Calu3 (cell line): ENCODE data around the gene NMRK1. TPM values are rescaled to one million over a fixed set of nuclear protein-coding genes. Genes with fewer than 3 reads are reported as not detected.

Experiments used
- BruUV-seq: library from RNA; stranded (reverse); fragments of 400-500 nt; replicated peaks from 2 replicates; lab custom pipeline; 2021; lab: Mats Ljungman, UMichigan
- CTCF ChIA-PET: fragments of 300-600 bp; sonication (Branson Sonifier 250); formaldehyde crosslinking; loops from one replicate; lab custom pipeline; 2022; ENCODE audit warnings: antibody characterized with exemption; lab: Charles Lee
- DNase-seq: peaks from one replicate; pipeline ENCODE4 v3.0.0; 2022
- H3K27ac Mint-ChIP-seq: one replicate; pipeline ENCODE4 v1.8.0; 2022; ENCODE audit warnings: mixed read lengths; ENCODE audit not compliant: unreplicated experiment
- H3K27me3 Mint-ChIP-seq: one replicate; pipeline ENCODE4 v1.8.0; 2022; ENCODE audit warnings: mixed read lengths; ENCODE audit not compliant: unreplicated experiment
- H3K36me3 Mint-ChIP-seq: one replicate; pipeline ENCODE4 v1.8.0; 2022; ENCODE audit warnings: mild to moderate bottlenecking, moderate library complexity, mixed read lengths; ENCODE audit not compliant: insufficient read depth, unreplicated experiment
- H3K4me1 Mint-ChIP-seq: one replicate; pipeline ENCODE4 v1.8.0; 2022; ENCODE audit warnings: mild to moderate bottlenecking, low read depth, mixed read lengths; ENCODE audit not compliant: unreplicated experiment
- H3K4me3 Mint-ChIP-seq: one replicate; pipeline ENCODE4 v1.8.0; 2022; ENCODE audit warnings: mild to moderate bottlenecking, low read depth, moderate library complexity, mixed read lengths; ENCODE audit not compliant: unreplicated experiment
- H3K9me3 Mint-ChIP-seq: one replicate; pipeline ENCODE4 v1.8.0; 2022; ENCODE audit warnings: low read depth, mixed read lengths; ENCODE audit not compliant: unreplicated experiment
- CTCF ChIP-seq: fragments of 200-600 bp; IDR thresholded peaks from one replicate; pipeline ENCODE4 v1.8.0; 2022; ENCODE audit warnings: antibody characterized with exemption; ENCODE audit not compliant: unreplicated experiment
- intact Hi-C: fragments of 100-400 bp; cut with micrococcal nuclease; formaldehyde crosslinking; loops from one replicate; pipeline ENCODE4 v1.10.0; 2022; ENCODE audit not compliant: unreplicated experiment
- total RNA-seq: library from RNA; stranded (reverse); gene quantifications from 2 replicates; pipeline ENCODE4 v1.2.3, GENCODE V29; 2022

Gene NMRK1
- total RNA-seq, 1 experiment from 2014 or later = 12.4 TPM

DNA sequence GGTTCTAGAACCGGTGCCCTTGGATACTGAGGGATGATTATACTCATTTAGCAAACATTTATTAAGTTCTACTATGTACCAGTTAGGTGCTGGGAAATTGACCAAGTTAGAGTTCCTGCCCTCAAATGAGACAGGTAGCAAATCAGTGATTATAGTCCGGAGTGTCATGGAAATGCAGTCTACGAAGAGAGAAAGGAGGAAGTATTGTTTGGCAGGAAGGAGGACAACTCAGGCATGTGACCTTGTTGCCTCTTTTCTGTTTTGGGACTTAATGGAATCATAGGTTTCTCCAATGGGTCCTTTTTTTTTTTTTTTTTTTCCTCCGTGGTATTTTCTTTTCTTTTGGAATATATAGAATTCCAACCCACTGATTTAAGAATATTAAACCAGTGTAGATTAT is 28.4 kb upstream of the NMRK1 start:
- no peak for TF ChIP-seq CTCF
- Mint-ChIP-seq H3K27ac (no peak overlapping the region), H3K4me3 (no peak overlapping the region), H3K36me3 (no peaks in the 10 kb centered on the region), H3K9me3 (peaks cover 6% of the 10 kb centered on the region), H3K27me3 (no peaks in the 10 kb centered on the region), H3K4me1 (peaks cover 9% of the 10 kb centered on the region)
- BruUV-seq = no TSS peak
- CTCF ChIA-PET = no interaction called here
- DNase-seq = no peak
- intact Hi-C loops = no loop called here

GRCh38 chr9:75112789-75113188 is 24.8 kb upstream of the NMRK1 start:
- H3K27me3 Mint-ChIP-seq = no peaks in the 10 kb centered on the region
- H3K4me1 Mint-ChIP-seq = peaks cover 16% of the 10 kb centered on the region
- CTCF ChIA-PET = no interaction called here
- no peaks in the 10 kb centered on the region for H3K9me3 Mint-ChIP-seq
- no peaks in the 10 kb centered on the region for H3K36me3 Mint-ChIP-seq
- no peak overlapping the region for H3K4me3 Mint-ChIP-seq
- H3K27ac Mint-ChIP-seq = no peak overlapping the region
- intact Hi-C loops = no loop called here
- no TSS peak for BruUV-seq
- TF ChIP-seq CTCF = no peak
- no peak for DNase-seq

DNA sequence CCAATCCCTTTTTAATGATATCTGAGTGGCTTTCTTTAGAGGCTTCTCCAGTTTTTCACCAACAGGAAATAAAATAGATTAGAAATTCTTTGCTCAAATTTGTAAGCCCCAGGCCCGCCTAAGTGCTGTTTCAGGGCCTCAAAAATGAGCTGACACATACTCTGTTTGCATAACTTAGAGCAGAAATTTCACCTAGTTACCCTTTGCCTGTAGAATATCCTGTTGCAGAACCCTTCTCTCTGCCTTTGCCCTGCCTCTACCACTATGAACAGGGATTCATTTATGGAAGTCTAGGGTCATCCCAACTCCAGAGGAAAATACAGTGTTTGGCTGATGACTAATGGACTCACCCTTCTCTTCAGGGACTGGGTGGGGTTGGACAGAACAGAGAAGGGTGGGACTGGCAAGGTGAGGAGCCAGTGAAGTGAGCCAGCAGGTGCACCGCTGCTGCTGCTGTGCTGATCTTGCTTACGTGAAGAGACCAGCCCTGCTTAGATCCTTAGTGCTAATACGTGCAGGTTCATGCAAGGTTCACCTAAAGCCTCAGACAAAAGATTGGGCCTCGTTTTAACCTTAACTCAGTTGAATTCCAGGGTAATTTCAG is 23.2 kb upstream of the NMRK1 start:
- intact Hi-C loops = no loop called here
- BruUV-seq = no TSS peak
- peak overlapping the region; percentile 63 for H3K27ac Mint-ChIP-seq
- no peaks in the 10 kb centered on the region for H3K36me3 Mint-ChIP-seq
- peak; percentile 56 for DNase-seq
- CTCF ChIA-PET = interaction anchor here (0.6 to 0.7 kb wide), 2 partner anchors 26 to 328 kb away, joined by 3 to 4 read pairs; no protein-coding TSS in a partner anchor
- H3K9me3 Mint-ChIP-seq = no peaks in the 10 kb centered on the region
- H3K27me3 Mint-ChIP-seq = no peaks in the 10 kb centered on the region
- H3K4me3 Mint-ChIP-seq = no peak overlapping the region
- no peak for TF ChIP-seq CTCF
- H3K4me1 Mint-ChIP-seq = peaks cover 16% of the 10 kb centered on the region

- Mint-ChIP-seq H3K36me3 (no peaks in the 10 kb centered on the region), H3K9me3 (no peaks in the 10 kb centered on the region), H3K4me3 (no peak overlapping the region), H3K4me1 (peaks cover 16% of the 10 kb centered on the region), H3K27me3 (no peaks in the 10 kb centered on the region), H3K27ac (no peak overlapping the region)
- no peak for DNase-seq
- no TSS peak for BruUV-seq
- intact Hi-C loops = no loop called here
- CTCF ChIA-PET = no interaction called here
- no peak for TF ChIP-seq CTCF
These were observed 21.4 kb upstream of the NMRK1 start for GRCh38 chr9:75109210-75109839.
